ENCODE data around the gene SOX10. TPM values are rescaled to one million over a fixed set of nuclear protein-coding genes. Genes with fewer than 3 reads are reported as not detected.

Gene SOX10
- total RNA-seq, 1 donor from 2014 or later = 0.62 TPM

Small RNA genes within 50 kb of the gene (microRNA-seq; reads per million reads assigned to microRNA genes)
- gene MIR4534 (not detected), gene MIR6820 (not detected)

Other genes starting within 250 kb of the SOX10 start
- 24.0 TPM for gene GCAT, start 176.6 kb downstream of the SOX10 start, total RNA-seq
- not detected for gene GALR3, start 161.2 kb downstream of the SOX10 start, total RNA-seq
- gene ANKRD54, start 140.2 kb downstream of the SOX10 start, total RNA-seq = 15.7 TPM
- gene EIF3L, start 135.1 kb downstream of the SOX10 start, total RNA-seq = 255 TPM
- gene MICALL1, start 78.3 kb downstream of the SOX10 start, total RNA-seq = 16.5 TPM
- gene C22orf23, start 31.0 kb downstream of the SOX10 start, total RNA-seq = 0.54 TPM
- gene POLR2F, start 30.9 kb downstream of the SOX10 start, total RNA-seq = 50.5 TPM
- 19.1 TPM for gene PICK1, start 72.8 kb upstream of the SOX10 start, total RNA-seq
- gene SLC16A8, start 99.6 kb upstream of the SOX10 start, total RNA-seq = not detected
- 0.24 TPM for gene BAIAP2L2, start 126.1 kb upstream of the SOX10 start, total RNA-seq
- 12.5 TPM for gene PLA2G6, start 197.3 kb upstream of the SOX10 start, total RNA-seq
- 9.8 TPM for gene MAFF, start 217.4 kb upstream of the SOX10 start, total RNA-seq